ENCODE results near the gene LMNB1. TPM values are rescaled to one million over a fixed set of nuclear protein-coding genes. Genes with fewer than 3 reads are reported as not detected.

Gene LMNB1, protein sequence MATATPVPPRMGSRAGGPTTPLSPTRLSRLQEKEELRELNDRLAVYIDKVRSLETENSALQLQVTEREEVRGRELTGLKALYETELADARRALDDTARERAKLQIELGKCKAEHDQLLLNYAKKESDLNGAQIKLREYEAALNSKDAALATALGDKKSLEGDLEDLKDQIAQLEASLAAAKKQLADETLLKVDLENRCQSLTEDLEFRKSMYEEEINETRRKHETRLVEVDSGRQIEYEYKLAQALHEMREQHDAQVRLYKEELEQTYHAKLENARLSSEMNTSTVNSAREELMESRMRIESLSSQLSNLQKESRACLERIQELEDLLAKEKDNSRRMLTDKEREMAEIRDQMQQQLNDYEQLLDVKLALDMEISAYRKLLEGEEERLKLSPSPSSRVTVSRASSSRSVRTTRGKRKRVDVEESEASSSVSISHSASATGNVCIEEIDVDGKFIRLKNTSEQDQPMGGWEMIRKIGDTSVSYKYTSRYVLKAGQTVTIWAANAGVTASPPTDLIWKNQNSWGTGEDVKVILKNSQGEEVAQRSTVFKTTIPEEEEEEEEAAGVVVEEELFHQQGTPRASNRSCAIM
- total RNA-seq (2022; extraction: Qiagen RNA extraction; ENCODE audit: low read depth), result 58.3 to 72.8 TPM (median 71.5 TPM) in 5 replicates

GRCh38 chr5:126776499-126777256, at the start of gene LMNB1:
Gene LMNB1, plus strand, starts transcription at chr5:126777136. Its CDS starts 373 bp downstream, at chr5:126777509.

Other genes starting within 250 kb of the LMNB1 start
- gene ALDH7A1, start 181.9 kb upstream of the LMNB1 start, total RNA-seq (2022; extraction: Qiagen RNA extraction; ENCODE audit: low read depth), result 67.1 to 77.3 TPM (median 75.3 TPM) in 5 replicates
- gene PHAX, start 176.2 kb upstream of the LMNB1 start, total RNA-seq (2022; extraction: Qiagen RNA extraction; ENCODE audit: low read depth), result 53.1 to 63.2 TPM (median 55.8 TPM) in 5 replicates